Body of pancreas (tissue), 4 donors: ENCODE measurements around the gene PRKAG2.

Experiments
- POLR2A ChIP-seq, 3 donors: fragments of 450-650 bp; IDR thresholded peaks; one replicate each; pipeline ENCODE4 v1.6.1; 2016; ENCODE audit warnings: antibody characterized with exemption in 3 of 3, mild to moderate bottlenecking in 2 of 3
- TF ChIP-seq, protein P1 (sequence below), 7 experiments: fragments of 450-650 bp in 4 of 7; fragments of 200-600 bp in 3 of 7; sonication (generic) in 3 of 7; IDR thresholded peaks; one replicate each; pipeline ENCODE4 v1.5.1; 2016 to 2019; ENCODE audit warnings: antibody characterized with exemption in 7 of 7

DNA sequence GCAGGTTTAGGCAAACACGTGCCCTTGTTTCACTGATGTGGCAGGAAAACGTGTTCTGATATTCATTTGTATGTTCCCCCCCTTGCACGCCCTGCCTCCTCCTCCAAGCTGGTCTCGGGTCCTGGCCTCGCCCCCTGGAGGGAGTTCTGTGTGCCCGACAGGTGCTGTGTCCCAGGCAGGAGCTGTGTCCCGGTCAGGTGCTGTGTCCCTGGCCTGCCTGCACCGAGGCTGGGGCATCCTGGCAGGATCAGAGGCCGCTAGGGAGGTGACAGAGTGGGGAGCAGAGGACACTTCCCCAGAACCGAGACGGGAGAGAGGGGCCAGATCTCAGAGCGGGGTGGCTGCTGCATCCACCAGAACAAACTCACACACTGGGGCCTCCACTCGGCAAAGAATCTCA is 45.3 kb downstream of the PRKAG2 start:
- TF ChIP-seq, protein P1, sequence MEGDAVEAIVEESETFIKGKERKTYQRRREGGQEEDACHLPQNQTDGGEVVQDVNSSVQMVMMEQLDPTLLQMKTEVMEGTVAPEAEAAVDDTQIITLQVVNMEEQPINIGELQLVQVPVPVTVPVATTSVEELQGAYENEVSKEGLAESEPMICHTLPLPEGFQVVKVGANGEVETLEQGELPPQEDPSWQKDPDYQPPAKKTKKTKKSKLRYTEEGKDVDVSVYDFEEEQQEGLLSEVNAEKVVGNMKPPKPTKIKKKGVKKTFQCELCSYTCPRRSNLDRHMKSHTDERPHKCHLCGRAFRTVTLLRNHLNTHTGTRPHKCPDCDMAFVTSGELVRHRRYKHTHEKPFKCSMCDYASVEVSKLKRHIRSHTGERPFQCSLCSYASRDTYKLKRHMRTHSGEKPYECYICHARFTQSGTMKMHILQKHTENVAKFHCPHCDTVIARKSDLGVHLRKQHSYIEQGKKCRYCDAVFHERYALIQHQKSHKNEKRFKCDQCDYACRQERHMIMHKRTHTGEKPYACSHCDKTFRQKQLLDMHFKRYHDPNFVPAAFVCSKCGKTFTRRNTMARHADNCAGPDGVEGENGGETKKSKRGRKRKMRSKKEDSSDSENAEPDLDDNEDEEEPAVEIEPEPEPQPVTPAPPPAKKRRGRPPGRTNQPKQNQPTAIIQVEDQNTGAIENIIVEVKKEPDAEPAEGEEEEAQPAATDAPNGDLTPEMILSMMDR (IDR thresholded peaks at IDR 0.05) = no peak
- no peak for TF ChIP-seq POLR2A (IDR thresholded peaks at IDR 0.05)
